HG03025 (cell line): ENCODE data around the gene VASH1.
A peak's percentile ranks its signal among the peaks of the same experiment; 100 is the strongest.
"Not testable (repeated sequence)": the region's sequence is repeated elsewhere in the genome, so short reads cannot be mapped to it uniquely, and the experiment has no call there.

Experiments used
- ATAC-seq: cut with Tn5 transposase; IDR thresholded peaks from one replicate; pipeline ENCODE4 v1.9.1; 2021; ENCODE audit warnings: mild to moderate bottlenecking, moderate library complexity; ENCODE audit not compliant: unreplicated experiment, low FRiP score

VASH1 gene

DNA sequence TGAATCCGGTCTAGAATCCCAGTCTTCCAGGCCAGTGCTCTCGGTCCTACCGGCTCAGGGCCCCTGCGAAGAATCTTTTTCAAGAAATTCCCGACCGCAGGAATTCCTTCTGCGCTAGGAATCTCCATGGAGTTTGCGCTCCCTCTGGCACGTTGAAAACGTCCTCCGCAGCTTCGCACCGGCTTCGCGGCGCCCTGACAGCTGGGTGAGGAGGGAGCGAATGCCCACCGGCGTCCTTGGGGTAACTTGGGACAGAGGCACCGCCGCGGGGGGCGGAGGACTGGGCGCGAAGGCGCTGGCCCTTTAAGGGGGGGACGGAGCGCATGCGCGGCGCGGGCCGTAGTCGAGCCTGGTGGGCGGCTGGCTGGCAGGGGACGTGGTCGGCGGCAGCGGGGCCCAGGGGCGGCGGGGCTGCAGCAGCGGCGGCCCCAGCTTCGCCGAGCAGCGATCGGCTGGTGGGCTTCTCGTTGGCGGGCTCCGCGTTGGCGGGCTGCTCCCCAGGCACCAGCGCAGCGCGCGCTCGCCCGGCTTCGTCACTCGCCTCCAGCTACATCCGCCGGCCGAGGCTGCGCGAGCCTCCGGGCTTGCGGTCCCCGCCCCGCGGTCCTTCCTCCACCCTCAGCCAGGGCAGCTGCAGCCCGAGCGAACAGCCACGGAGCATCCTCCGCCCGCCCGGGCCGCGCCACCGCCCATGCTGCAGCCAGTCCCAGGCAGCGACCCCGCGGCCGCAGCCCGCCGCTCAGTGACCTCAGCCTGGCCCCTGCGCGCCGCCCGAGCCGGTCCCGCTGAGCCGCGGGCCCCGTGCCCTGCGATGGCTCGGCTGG, at the start of gene VASH1:
VASH1 (plus strand) TSS at position 333 of the 824 bp plus-strand sequence. CDS start 1,354 bp downstream, outside the sequence.
- peak; percentile 69 for ATAC-seq

DNA sequence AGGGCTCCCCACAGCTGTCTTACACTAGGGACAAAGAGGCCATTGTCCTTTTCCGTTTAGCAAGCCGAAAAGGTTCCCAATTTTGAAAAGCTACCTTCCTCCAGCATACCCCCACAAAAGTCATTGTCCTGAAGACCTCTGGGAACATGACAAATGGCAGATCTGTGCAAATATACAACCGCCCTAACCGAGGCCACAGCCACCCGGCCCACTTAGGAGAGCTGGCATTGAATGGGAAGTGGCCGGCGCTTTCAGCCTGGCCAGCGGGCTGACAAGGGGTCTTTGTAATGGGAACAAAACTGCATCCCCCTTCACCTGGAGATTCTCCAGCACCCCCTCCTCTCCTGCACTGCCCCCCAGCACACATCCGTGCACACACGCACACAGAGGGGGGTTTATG, 48.1 kb upstream of the VASH1 start:
- ATAC-seq = no peak

DNA sequence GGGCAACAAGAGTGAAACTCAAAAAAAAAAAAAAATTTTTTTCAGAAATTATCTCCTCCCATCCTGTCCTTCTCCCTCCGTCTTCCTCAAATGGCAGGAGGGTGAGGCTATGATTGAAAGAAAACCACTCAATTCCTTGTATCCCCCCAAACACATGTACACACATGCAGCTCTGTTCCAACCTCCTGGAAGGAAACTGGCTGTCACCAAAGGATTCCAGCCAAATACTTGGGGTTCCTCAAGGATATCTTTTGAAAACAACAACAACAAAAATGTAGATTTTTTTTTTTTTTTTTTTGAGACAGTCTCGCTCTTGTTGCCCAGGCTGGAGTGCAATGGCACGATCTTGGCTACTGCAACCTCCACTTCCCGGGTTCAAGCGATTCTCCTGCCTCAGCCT, 46.8 kb upstream of the VASH1 start:
- ATAC-seq = no peak

- no peak for ATAC-seq
Measured at GRCh38 chr14:76715101-76715500, 46.2 kb upstream of the VASH1 start.

GRCh38 chr14:76715511-76716081, 45.7 kb upstream of the VASH1 start:
- no peak for ATAC-seq

GRCh38 chr14:76716285-76716684, 45.0 kb upstream of the VASH1 start:
- no peak for ATAC-seq

DNA sequence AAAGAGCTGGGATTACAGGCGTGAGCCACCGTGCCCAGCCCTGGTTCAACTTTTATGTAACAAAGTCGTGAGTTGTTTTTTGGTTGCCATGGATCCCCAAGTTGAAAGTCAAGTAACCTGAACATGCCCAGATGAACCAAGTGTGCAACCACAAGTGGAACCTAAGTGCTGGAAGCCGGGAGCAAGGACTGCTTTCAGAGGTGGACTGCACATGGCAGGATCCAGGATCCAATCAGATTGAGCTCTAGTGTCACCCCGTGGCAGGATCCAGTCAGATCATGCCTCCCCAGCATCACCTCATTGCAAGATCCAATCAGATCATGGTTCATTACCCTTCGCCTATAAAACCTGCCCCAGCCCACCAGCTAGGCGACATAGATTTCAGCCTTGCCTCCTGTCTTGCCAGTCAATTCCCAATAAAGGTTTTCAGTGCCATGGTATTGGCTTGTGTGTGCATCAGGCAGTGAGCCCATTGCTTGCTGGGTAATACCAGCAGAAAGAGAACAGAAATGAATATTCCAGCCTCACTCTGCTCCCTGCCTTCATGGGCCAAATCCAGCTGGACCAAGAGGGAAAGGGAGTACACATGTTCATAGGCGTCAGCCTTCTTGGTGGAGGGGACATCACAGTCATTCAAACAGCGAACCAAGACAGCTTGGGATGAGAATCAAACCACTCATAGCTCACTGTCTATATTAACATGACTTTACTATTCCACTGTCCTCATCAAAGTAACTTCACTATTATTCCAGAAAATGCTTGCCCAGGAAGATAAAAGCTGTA, 43.6 kb upstream of the VASH1 start:
- no peak for ATAC-seq

GRCh38 chr14:76718306-76719040, 42.8 kb upstream of the VASH1 start:
- no peak for ATAC-seq

DNA sequence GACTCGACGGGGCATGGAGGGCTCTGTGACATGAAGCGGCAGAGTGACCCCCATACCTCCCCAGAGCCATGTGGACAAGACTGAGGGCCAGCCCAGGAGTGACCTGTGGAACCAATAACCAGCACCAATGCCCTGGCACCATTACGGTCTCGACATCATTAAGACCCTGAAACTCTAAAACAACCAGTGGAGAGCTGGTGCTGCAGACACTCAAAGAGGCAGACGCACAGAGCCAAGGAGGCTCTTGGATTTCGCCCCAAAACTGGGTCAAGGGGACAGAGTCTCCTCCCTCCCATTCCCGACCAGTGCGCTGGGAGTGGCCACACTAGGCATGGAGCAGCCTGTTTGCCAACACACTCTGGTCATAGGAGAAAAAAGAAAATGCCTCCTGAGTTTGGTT, 41.6 kb upstream of the VASH1 start:
- no peak for ATAC-seq

GRCh38 chr14:76720382-76720813, 40.9 kb upstream of the VASH1 start:
- ATAC-seq = no peak

DNA sequence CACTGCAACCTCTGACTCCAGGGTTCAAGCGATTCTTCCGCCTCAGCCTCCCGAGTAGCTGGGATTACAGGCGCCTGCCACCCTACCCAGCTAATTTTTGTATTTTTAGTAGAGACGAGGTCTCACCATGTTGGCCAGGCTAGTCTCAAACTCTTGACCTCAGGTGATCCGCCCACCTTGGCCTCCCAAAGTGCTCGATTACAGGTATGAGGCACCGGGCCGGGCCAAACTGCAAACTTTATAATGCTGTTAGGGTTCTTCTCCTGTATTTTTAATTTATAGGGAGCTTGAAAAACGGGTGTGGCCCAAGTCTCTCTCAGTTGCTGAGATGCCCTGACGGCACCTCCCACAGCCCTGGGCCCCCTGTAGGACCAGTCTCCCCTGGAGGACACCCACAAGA, 39.8 kb upstream of the VASH1 start:
- not testable (repeated sequence) for ATAC-seq

GRCh38 chr14:76724651-76725550, 36.4 kb upstream of the VASH1 start:
- ATAC-seq = no peak

- ATAC-seq = no peak
Measured at GRCh38 chr14:76726551-76726970, 34.7 kb upstream of the VASH1 start.

- no peak for ATAC-seq
Measured at GRCh38 chr14:76727384-76727783, 33.9 kb upstream of the VASH1 start.

- no peak for ATAC-seq
Measured at GRCh38 chr14:76727901-76728300, 33.4 kb upstream of the VASH1 start.

DNA sequence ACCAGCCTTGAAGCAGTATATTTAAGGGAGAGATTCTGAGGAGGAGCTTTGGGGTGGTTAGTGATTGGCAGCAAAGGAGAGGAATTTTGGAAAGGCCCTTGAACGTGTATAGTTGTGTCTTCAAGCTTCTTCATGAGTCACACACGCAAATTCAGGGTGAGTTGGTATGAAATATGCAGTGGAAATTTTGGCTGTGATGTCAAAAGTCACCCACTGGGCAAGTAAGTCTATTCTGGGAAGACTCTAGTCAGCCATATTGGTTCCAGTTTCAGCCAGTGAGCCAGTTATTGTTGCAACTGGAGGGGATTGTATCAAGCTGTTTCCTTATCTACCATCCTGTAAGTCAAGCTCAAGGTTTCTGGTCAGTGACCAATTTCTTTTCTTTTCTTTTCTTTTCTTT, 32.0 kb upstream of the VASH1 start:
- no peak for ATAC-seq

DNA sequence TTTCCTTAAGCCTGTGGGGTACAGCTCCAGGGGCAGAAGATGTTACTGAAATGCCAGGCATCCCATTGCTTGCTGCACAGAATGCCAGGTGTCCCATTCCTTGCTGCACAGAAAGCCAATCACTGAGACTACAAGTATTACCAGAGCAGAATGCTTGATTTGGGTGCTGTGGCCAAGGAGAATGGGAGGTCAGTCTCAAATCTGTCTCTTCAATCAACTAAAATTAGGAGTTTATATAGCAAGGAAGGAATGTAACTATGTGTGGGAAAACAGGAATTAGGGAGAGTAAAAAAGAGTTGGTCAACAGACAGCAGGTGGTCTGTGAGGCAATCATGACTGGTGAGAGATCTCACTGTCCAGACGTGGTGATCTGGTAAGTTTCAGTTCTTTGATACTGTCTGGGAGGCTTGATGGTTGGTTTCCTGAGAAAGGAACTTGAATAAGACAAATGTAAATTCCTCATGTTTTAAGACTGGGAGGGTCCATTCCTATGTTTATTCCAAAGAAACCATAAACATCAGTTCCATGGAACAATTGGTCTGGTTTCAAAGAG, 31.2 kb upstream of the VASH1 start:
- ATAC-seq = no peak

GRCh38 chr14:76734501-76734900, 26.8 kb upstream of the VASH1 start:
- ATAC-seq = not testable (repeated sequence)

- ATAC-seq = no peak
Measured at GRCh38 chr14:76736514-76736913, 24.8 kb upstream of the VASH1 start.
